Liver (tissue), 9 donors: ENCODE results near the gene RAMP3. TPM values are rescaled to one million over a fixed set of nuclear protein-coding genes. Genes with fewer than 3 reads are reported as not detected.

Source experiments
- DNase-seq: peaks from one replicate; pipeline ENCODE4 v3.0.0-alpha.2; 2017; ENCODE audit warnings: low spot score
- H3K27ac ChIP-seq, 2 donors: one replicate each; pipeline ENCODE4 v1.7.0; 2013; ENCODE audit warnings: inconsistent platforms in 2 of 2, low read length in 2 of 2, control low read depth in 1 of 2, low read depth in 1 of 2, mild to moderate bottlenecking in 1 of 2
- H3K27me3 ChIP-seq, 4 donors: one replicate each; pipeline versions ENCODE4 v1.6.1 to v1.7.0; 2013; ENCODE audit warnings: low read length in 3 of 4, inconsistent platforms in 1 of 4, mild to moderate bottlenecking in 1 of 4, moderate library complexity in 1 of 4; ENCODE audit not compliant: control insufficient read depth in 4 of 4, insufficient read depth in 4 of 4
- H3K36me3 ChIP-seq, 4 donors: one replicate each; pipeline versions ENCODE4 v1.6.1 to v1.7.0; 2013; ENCODE audit warnings: low read length in 3 of 4, mild to moderate bottlenecking in 3 of 4, low read depth in 1 of 4, moderate library complexity in 1 of 4; ENCODE audit not compliant: control insufficient read depth in 4 of 4, insufficient read depth in 3 of 4
- H3K4me1 ChIP-seq, 4 donors: one replicate each; pipeline versions ENCODE4 v1.6.1 to v1.7.0; 2013; ENCODE audit warnings: low read length in 3 of 4, mild to moderate bottlenecking in 3 of 4, moderate library complexity in 1 of 4; ENCODE audit not compliant: control insufficient read depth in 4 of 4, insufficient read depth in 4 of 4
- H3K4me3 ChIP-seq, 3 donors: one replicate each; pipeline versions ENCODE4 v1.6.1 to v1.7.0; 2013; ENCODE audit warnings: low read length in 3 of 3, control low read depth in 1 of 3, low read depth in 1 of 3, mild to moderate bottlenecking in 1 of 3
- H3K9ac ChIP-seq, 2 donors: one replicate each; pipeline ENCODE4 v1.7.0; 2013; ENCODE audit warnings: low read length in 2 of 2, mild to moderate bottlenecking in 2 of 2, moderate library complexity in 2 of 2, control low read depth in 1 of 2, low read depth in 1 of 2
- H3K9me3 ChIP-seq, 4 donors: one replicate each; pipeline versions ENCODE4 v1.6.1 to v1.7.0; 2013; ENCODE audit warnings: low read length in 3 of 4; ENCODE audit not compliant: control insufficient read depth in 4 of 4
- ATF3 ChIP-seq: IDR thresholded peaks from 2 replicates; pipeline ENCODE4 v1.6.1; 2016; ENCODE audit warnings: antibody characterized with exemption
- CTCF ChIP-seq: fragments of 150-350 bp; IDR thresholded peaks from 2 replicates; pipeline ENCODE4 v1.5.1; 2017; ENCODE audit warnings: improper control_type of control experiment, low read depth, low read length; ENCODE audit not compliant: missing input control
- EGR1 ChIP-seq, 2 donors: IDR thresholded peaks; 2 replicates each; pipeline ENCODE4 v1.6.1; 2016 to 2018; ENCODE audit warnings: antibody characterized with exemption in 2 of 2, low read depth in 2 of 2
- FOXA1 ChIP-seq: IDR thresholded peaks from 2 replicates; pipeline ENCODE4 v1.6.1; 2016; ENCODE audit warnings: antibody characterized with exemption
- GABPA ChIP-seq, 2 donors: IDR thresholded peaks in 1 of 2; conservative IDR thresholded peaks in 1 of 2; 2 replicates each; pipeline ENCODE4 v1.6.1; 2016; ENCODE audit warnings: antibody characterized with exemption in 2 of 2, mild to moderate bottlenecking in 1 of 2, moderate library complexity in 1 of 2
- HNF4A ChIP-seq, 2 donors: conservative IDR thresholded peaks; 2 replicates each; pipeline ENCODE4 v1.6.1; 2016; ENCODE audit warnings: antibody characterized with exemption in 2 of 2, mild to moderate bottlenecking in 2 of 2
- HNF4G ChIP-seq: IDR thresholded peaks from 2 replicates; pipeline ENCODE4 v1.6.1; 2016; ENCODE audit warnings: antibody characterized with exemption
- JUND ChIP-seq, 2 donors: IDR thresholded peaks; 2 replicates each; pipeline ENCODE4 v1.6.1; 2016; ENCODE audit warnings: antibody characterized with exemption in 2 of 2
- MAX ChIP-seq: IDR thresholded peaks from 2 replicates; pipeline ENCODE4 v1.6.1; 2016; ENCODE audit warnings: antibody characterized with exemption
- NR2F2 ChIP-seq: IDR thresholded peaks from 2 replicates; pipeline ENCODE4 v1.6.1; 2016; ENCODE audit warnings: antibody characterized with exemption
- REST ChIP-seq: IDR thresholded peaks from 2 replicates; pipeline ENCODE4 v1.6.1; 2016; ENCODE audit warnings: antibody characterized with exemption, mild to moderate bottlenecking
- TAF1 ChIP-seq: conservative IDR thresholded peaks from 2 replicates; pipeline ENCODE4 v1.6.1; 2016; ENCODE audit warnings: antibody characterized with exemption, mild to moderate bottlenecking
- ZBTB33 ChIP-seq: IDR thresholded peaks from 2 replicates; pipeline ENCODE4 v1.6.1; 2016; ENCODE audit warnings: antibody characterized with exemption
- WGBS: extraction: QIAGEN DNeasy Blood & Tissue Kit; methylation state at CpG from one replicate; pipeline ENCODE4 v1.1.7; 2013; 5-methylcytosine and 5-hydroxymethylcytosine counted together
- polyA plus RNA-seq, 2 donors: library from polyadenylated mRNA; stranded (reverse) in 1 of 2; unstranded in 1 of 2; fragments of 200-250 nt in 1 of 2; fragments of >200 nt in 1 of 2; fragmentation: Nextera tagmentation in 1 of 2; extraction: Ambion mirVana in 1 of 2; gene quantifications; one replicate each; pipeline versions ENCODE4 v1.2.1 to v1.2.3, GENCODE V29; 2013 to 2015
- total RNA-seq, 2 donors: library from RNA; depleted of rRNA; stranded (reverse); fragments of >200 nt; gene quantifications; one replicate each; pipeline ENCODE4 v1.2.3, GENCODE V29; 2014
- donor health status: healthy.
- donor health status: healthy.
- donor health status: healthy.
- donor health status: healthy.
- donor health status: healthy.

RAMP3 gene
- total and polyA plus RNA-seq, 4 donors: 2.3 to 30.0 (median 22.2) TPM

- no peaks in the 10 kb centered on the region for H3K27me3 ChIP-seq
- H3K4me1 ChIP-seq: no peaks in the 10 kb centered on the region
- TF ChIP-seq REST: no peak
- no peak for DNase-seq
- no peaks in the 10 kb centered on the region for H3K9me3 ChIP-seq
- H3K9ac ChIP-seq: no peak overlapping the region
- no peak overlapping the region for H3K27ac ChIP-seq
- 59% methylated on average over 11 of the region's 11 CpGs for WGBS
- no peaks in the 10 kb centered on the region for H3K36me3 ChIP-seq
- H3K4me3 ChIP-seq: no peak overlapping the region
Observed at GRCh38 chr7:45192621-45193041, 35.0 kb downstream of the RAMP3 start.

- Histone ChIP-seq H3K36me3 (no peaks in the 10 kb centered on the region), H3K27me3 (no peaks in the 10 kb centered on the region), H3K4me1 (no peaks in the 10 kb centered on the region), H3K9ac (no peak overlapping the region), H3K9me3 (no peaks in the 10 kb centered on the region), H3K4me3 (no peak overlapping the region), H3K27ac (no peak overlapping the region)
- no peak for TF ChIP-seq JUND (IDR thresholded peaks at IDR 0.05)
- TF ChIP-seq HNF4G: no peak
- TF ChIP-seq NR2F2: no peak
- TF ChIP-seq CTCF: no peak
- no peak for TF ChIP-seq GABPA (IDR thresholded peaks at IDR 0.05 in 1 of 2, conservative IDR thresholded peaks at IDR 0.05 in 1 of 2)
- TF ChIP-seq MAX: no peak
- TF ChIP-seq ATF3: no peak
- TF ChIP-seq HNF4A (conservative IDR thresholded peaks at IDR 0.05): no peak
- no peak for TF ChIP-seq EGR1 (IDR thresholded peaks at IDR 0.05; ENCODE audit: low read depth in 2 of 2)
- no peak for TF ChIP-seq ZBTB33
- TF ChIP-seq FOXA1: no peak
- no peak for TF ChIP-seq TAF1
- 82% methylated on average over 4 of the region's 4 CpGs for WGBS
- no peak for DNase-seq
Observed at GRCh38 chr7:45193828-45194227, 36.2 kb downstream of the RAMP3 start.
